ENCODE data around the gene RELL2. TPM values are rescaled to one million over a fixed set of nuclear protein-coding genes. Genes with fewer than 3 reads are reported as not detected.
A peak's percentile ranks its signal among the peaks of the same experiment; 100 is the strongest.

Gene RELL2
- total RNA-seq (2021; ENCODE audit: unreplicated experiment), result 13.3 TPM
- 18.5 TPM for polyA plus RNA-seq (2012; ENCODE audit: insufficient read length)
- Bru-seq, nascent RNA, result percentile 55 among the genes with signal in this experiment
- percentile 62 among the genes with signal in this experiment for BruChase-seq, experiment 1, labeled RNA remaining after a 2-hour chase
- percentile 60 among the genes with signal in this experiment for BruChase-seq, experiment 2, labeled RNA remaining after a 6-hour chase
- long read RNA-seq, transcript RELL2-202 (8 exons, 2,154 nt), result minor isoform, 6 of 45 reads
- long read RNA-seq, transcript RELL2-204 (6 exons, 2,461 nt), result major isoform, 7 of 45 reads
- long read RNA-seq, partial matches to known transcripts, result 12 of 45 reads
- long read RNA-seq, other reads (novel, unspliced or antisense), result 16 of 45 reads

GRCh38 chr5:141636413-141637122 is at the start of gene RELL2, which contains the start of gene HDAC3:
Gene RELL2, plus strand, starts transcription at chr5:141636997. Its CDS starts 1,229 bp downstream, at chr5:141638226.
Gene HDAC3, minus strand, starts transcription at chr5:141636849. Its CDS starts 59 bp downstream, at chr5:141636790.
- CTCF ChIA-PET, result interaction anchor here (0.6 to 1.3 kb wide), 4 partner anchors 17 to 45 kb away, joined by 3 to 6 read pairs (median 4); partner anchors contain the start of gene DIAPH1
- Histone ChIP-seq H3K9me3 (ENCODE audit: control insufficient read depth, insufficient read depth, low read depth, low read length) (no peaks in the 10 kb centered on the region), H3K27ac (ENCODE audit: low read length) (peak within 1 kb of the TSS; percentile 87), H3K4me3 (ENCODE audit: low read depth in 2 of 2, low read length in 2 of 2) (peak within 1 kb of the TSS; percentile 84 to 89), H3K27me3 (ENCODE audit: control insufficient read depth, insufficient read depth, low read length) (no peaks in the 10 kb centered on the region), H3K4me1 (ENCODE audit: control insufficient read depth, insufficient read depth, low read length) (peaks cover 11% of the 10 kb centered on the region), H3K36me3 (ENCODE audit: control insufficient read depth, insufficient read depth, low read length) (no peaks in the 10 kb centered on the region; the same call in none of the 2 replicates)
- no peak for DNase-seq (ENCODE audit: low read depth, low spot score)
- no TSS peak for BruUV-seq (replicated peaks)
- in situ Hi-C loops (cut with HindIII; ENCODE audit: low pct_unique_long_range_greater_than_20kb, low sequenced_read_pairs) (no loop called here), intact Hi-C loops (cut with micrococcal nuclease; ENCODE audit: unreplicated experiment) (no loop called here)
- POLR2A ChIA-PET, result interaction anchor here (0.6 to 0.7 kb wide), 2 partner anchors 270 to 298 kb away, joined by 6 to 19 read pairs; no protein-coding TSS in a partner anchor
- peak; percentile 96 for ATAC-seq
- TF ChIP-seq POLR2AphosphoS5 (IDR thresholded peaks at IDR 0.05; ENCODE audit: low read depth, low read length) (peak; percentile 92), SIN3A (IDR thresholded peaks at IDR 0.05; ENCODE audit: borderline replicate concordance, insufficient read depth, low read depth, low read length) (no peak; the same call in 1 of the 2 replicates), REST (IDR thresholded peaks at IDR 0.05; ENCODE audit: insufficient read depth in 1 of 2, low read depth in 2 of 2, low read length in 1 of 2) (peak; percentile 41 to 55; a peak in 1 of 4 replicates)

- DNase-seq (ENCODE audit: low read depth, low spot score), result no peak
- in situ Hi-C loops (cut with HindIII; ENCODE audit: low pct_unique_long_range_greater_than_20kb, low sequenced_read_pairs), result no loop called here
- Histone ChIP-seq H3K27ac (ENCODE audit: low read length) (no peak overlapping the region), H3K4me3 (ENCODE audit: low read depth in 2 of 2, low read length in 2 of 2) (no peak overlapping the region), H3K9me3 (ENCODE audit: control insufficient read depth, insufficient read depth, low read depth, low read length) (no peaks in the 10 kb centered on the region), H3K27me3 (ENCODE audit: control insufficient read depth, insufficient read depth, low read length) (no peaks in the 10 kb centered on the region), H3K36me3 (ENCODE audit: control insufficient read depth, insufficient read depth, low read length) (peaks cover 9% of the 10 kb centered on the region), H3K4me1 (ENCODE audit: control insufficient read depth, insufficient read depth, low read length) (no peaks in the 10 kb centered on the region)
- CTCF ChIA-PET, result interaction anchor here (0.6 kb wide), 1 partner anchor 200 kb away, joined by 4 read pairs; no protein-coding TSS in a partner anchor
- no peak for ATAC-seq
- BruUV-seq (replicated peaks), result no TSS peak
- POLR2A ChIA-PET, result interaction anchor here (0.6 kb wide), 1 partner anchor 9 kb away, joined by 5 read pairs; no protein-coding TSS in a partner anchor
- intact Hi-C loops (cut with micrococcal nuclease; ENCODE audit: unreplicated experiment), result no loop called here
- no peak for TF ChIP-seq REST (IDR thresholded peaks at IDR 0.05; ENCODE audit: insufficient read depth in 1 of 2, low read depth in 2 of 2, low read length in 1 of 2)
- TF ChIP-seq POLR2AphosphoS5 (IDR thresholded peaks at IDR 0.05; ENCODE audit: low read depth, low read length), result no peak
- no peak for TF ChIP-seq SIN3A (IDR thresholded peaks at IDR 0.05; ENCODE audit: borderline replicate concordance, insufficient read depth, low read depth, low read length)
- no peak for TF ChIP-seq TCF7L2 (IDR thresholded peaks at IDR 0.05; ENCODE audit: low read depth, low read length)
- no peak for TF ChIP-seq CTCF (IDR thresholded peaks at IDR 0.05)
Observed at GRCh38 chr5:141590127-141590526, 46.7 kb upstream of the RELL2 start.
